Effector CD4-positive, alpha-beta T cell (primary cell): Measurements from ENCODE around the gene SPNS2. TPM values are rescaled to one million over a fixed set of nuclear protein-coding genes. Genes with fewer than 3 reads are reported as not detected.

Source experiments
- DNase-seq: peaks from one replicate; pipeline ENCODE4 v3.0.0-alpha.2; 2020
- total RNA-seq: gene quantifications from one replicate; lab custom pipeline; 2026; lab: John Stamatoyannopoulos, UW

The SPNS2 gene, protein sequence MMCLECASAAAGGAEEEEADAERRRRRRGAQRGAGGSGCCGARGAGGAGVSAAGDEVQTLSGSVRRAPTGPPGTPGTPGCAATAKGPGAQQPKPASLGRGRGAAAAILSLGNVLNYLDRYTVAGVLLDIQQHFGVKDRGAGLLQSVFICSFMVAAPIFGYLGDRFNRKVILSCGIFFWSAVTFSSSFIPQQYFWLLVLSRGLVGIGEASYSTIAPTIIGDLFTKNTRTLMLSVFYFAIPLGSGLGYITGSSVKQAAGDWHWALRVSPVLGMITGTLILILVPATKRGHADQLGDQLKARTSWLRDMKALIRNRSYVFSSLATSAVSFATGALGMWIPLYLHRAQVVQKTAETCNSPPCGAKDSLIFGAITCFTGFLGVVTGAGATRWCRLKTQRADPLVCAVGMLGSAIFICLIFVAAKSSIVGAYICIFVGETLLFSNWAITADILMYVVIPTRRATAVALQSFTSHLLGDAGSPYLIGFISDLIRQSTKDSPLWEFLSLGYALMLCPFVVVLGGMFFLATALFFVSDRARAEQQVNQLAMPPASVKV
- not detected for total RNA-seq

DNA sequence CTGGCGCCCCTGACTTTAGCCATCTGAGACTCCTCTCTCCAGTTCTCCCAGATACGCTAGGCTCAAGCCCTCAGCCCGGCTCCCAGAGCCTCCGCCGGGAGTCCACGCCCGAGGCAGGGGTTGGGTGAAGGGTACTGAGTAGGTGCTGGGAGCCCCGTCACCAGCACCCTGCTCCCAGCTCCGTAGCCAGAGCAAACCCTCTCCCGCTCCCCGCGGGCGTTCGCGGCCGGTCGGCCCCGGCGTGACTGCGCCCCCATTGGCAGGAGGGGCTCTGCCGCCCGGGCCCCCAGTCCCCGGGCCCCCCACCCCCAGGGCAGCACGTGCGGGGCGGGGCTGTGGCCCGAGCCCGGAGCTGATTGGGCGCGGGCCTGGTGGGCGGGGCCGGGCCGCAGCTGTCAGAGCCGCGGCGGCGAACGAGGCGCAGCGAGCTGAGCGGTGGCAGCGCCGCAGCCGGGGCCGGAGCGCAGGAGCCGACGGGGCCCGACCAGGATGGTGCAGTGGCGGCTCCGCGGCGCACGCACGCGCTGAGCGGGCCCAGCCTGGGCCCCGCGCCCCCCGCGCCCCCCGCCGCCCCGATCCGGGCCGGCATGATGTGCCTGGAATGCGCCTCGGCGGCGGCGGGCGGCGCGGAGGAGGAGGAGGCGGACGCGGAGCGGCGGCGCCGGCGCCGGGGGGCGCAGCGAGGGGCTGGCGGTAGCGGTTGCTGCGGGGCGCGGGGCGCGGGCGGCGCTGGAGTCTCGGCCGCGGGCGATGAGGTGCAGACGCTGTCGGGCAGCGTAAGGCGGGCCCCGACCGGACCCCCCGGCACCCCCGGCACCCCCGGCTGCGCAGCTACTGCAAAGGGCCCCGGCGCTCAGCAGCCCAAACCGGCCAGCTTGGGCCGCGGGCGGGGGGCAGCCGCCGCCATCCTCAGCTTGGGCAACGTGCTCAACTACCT, at the start of gene SPNS2:
SPNS2 (plus strand) TSS at position 421 of the 937 bp plus-strand sequence; CDS start at position 588, 167 bp downstream.
- peak; percentile 22 for DNase-seq

DNA sequence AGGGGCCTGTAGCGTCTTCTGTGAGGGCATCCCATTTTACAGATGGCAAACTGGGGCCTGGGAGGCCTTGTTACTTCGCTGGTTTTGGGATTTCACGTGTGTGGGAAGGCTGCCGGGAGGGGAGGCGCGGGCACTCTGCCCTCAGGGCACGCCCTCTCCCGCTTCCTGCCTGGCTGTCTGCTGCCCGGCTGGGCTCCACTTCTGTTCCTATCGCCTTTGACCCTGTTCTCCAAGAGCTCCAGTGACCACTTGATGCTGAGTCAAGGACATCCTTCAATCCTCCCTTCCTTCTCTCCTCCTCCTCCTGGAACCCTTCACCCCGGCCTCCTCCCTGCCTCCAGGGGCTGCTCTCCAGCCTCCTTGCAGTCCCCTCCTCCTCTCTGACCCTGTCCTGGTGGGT, 48.9 kb upstream of the SPNS2 start:
- no peak for DNase-seq

DNA sequence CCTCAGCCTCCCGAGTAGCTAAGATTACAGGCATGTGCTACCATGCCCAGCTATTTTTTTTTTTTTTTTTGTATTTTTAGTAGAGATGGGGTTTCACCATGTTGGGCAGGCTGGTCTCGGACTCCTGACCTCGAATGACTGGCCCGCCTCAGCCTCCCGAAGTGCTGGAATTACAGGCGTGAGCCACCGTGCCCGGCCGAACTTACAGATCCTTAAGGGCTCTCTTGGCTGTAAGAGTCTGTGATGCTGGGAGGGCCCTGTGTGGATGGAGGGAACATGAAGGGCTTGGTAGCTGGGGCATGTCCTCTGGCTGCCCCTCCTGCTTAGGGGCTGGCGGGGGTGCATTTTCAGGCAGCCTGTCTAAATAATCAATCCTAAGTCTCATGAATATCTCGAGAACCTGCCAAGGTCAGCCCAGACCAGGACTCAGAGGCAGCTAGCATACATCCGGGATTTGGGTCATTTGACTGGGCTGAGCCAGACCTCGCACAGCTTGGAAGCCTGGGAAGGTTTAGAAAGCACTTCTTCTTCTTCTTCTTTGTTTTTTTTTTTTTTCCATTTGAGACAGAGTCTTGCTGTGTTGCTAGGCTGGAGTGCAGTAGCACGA, 47.9 kb upstream of the SPNS2 start:
- DNase-seq: no peak

DNA sequence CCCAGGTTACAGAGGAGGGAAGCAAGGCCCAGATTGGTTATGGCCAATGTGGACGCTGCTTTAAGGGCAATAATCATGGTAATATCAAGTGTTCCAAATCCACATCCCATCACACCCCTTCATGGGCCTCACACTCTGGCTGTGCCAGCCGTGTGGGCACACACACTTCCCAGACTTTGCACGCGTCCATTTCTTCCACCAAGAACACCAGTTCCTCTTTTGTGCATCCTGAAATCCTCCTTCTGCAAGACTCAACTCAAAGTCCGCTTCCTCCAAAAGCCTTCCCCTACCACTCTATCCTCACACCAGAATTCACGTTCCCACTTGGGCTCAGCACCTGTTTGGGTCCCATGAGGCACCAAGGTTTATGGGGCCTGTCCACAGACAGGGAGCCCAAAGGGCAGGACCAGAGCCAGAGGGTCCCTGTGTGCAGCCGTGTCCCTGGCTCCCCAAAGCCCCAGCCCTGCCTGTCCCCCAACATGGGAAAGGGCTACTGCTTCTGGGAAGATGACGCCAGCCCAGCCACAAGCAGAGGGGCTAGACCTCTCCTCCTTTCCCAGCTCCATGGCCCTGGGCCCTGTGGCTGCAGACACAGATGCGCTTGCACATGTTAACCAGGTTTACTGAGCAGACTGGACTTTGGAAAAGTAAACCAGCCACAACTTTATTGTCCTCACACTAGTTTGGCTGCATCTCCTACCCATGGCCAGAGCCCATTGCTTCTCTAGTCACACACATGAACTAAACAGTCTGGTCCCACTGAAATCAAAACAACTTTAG, 44.7 kb upstream of the SPNS2 start:
- no peak for DNase-seq

DNA sequence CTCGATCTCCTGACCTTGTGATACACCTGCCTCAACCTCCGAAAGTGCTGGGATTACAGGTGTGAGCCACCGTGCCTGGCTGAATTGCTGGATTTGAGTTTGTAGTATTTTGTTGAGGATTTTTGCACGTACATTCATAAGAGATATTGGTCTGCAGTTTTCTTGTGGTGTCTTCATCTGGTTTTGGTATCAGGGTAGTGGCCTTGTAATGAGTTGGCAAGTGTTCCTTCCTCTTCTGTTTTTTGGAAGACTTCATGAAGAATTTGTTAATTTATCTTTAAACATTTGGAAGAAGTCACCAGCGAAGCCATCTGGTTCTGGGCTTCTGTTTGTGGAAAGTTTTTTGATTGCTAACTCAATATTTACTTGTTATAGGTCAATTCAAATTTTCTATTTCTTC, 38.0 kb upstream of the SPNS2 start:
- DNase-seq: no peak

DNA sequence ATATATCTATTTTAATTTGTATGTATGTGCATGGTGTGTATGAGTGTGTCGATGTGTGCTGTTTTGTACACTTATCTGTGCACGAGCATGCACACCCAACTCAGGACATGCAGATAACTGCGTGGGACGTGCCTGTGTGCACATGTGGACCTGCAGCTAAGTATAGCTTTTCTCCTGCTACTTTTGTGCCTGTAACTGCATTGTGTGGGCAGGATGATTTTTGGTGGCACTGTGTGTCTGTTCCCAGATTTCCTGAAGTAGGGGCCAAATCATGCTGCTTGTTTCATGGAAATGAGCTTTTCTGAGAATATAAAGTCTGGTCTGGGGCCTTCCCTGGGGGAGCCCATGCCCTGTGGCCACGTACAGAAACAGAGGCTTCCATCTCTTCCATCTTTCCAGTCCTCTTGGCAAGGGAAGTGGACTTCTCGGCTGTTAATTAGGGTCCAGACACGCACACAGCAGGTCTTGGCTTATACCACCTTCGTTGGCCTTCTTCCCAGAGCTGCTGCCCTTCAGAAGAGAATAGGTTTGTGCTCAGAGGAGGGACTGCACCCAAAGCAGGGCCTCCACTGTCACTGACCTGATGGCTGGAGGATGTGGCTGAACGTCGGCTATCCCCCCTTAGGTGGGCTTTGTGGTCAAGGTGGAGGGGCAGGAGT, 34.7 kb upstream of the SPNS2 start:
- no peak for DNase-seq

DNA sequence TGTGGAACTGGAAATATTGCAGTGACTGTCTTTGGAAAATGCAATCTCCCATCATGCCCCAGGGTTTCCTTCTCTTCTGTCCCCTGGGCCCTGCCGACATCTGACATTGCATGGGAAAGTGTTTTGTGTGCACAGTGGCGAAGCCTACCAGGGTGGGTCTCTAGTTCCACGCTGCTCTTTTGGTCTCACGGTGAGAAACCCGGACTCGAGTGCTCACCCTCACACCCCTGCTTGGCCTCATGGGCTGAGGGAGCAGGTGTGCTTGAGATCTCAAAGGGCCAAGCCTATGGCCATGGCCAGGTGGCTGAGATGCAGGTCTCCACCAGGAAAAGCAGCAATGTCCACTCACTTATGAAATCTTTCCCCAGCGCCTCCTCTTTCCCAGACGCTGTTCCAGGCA, 32.9 kb upstream of the SPNS2 start:
- DNase-seq: no peak

DNA sequence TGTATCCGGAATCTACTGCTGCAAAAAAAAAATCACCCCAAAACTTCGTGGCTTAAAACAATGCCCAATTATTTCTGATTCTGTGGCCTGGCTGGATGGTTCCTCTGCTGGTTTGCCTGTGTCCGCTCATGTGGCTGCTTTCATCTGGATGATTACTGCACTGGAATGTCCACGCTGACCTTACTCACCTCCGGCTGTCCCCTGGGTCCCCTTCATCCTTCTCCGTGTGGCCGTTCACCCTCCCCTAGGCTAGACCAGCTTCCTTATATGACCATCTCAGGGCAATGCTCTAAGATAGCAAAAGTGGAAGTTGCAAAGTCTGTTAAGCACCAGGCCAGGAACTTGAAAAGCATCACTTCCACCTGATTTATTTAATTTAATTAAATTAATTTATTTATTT, 31.4 kb upstream of the SPNS2 start:
- DNase-seq: no peak

DNA sequence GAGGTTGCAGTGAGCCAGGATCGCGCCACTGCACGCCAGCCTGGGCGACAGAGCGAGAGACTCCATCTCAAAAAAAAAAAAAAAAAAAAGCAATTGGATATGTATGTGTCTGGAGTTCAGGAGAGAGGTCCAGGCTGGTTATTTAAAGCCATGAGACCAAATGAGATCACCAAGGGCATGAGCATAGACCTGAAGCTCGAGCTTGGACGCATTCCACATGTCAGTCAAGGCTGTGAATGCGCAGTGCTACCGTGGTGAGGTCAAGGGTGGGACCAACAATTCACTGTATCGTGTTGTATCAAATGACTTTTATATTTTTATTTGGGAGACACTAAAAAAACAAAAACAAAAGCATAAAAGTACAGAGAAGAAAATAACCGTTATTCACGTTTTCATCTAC, 29.1 kb upstream of the SPNS2 start:
- DNase-seq: no peak

DNA sequence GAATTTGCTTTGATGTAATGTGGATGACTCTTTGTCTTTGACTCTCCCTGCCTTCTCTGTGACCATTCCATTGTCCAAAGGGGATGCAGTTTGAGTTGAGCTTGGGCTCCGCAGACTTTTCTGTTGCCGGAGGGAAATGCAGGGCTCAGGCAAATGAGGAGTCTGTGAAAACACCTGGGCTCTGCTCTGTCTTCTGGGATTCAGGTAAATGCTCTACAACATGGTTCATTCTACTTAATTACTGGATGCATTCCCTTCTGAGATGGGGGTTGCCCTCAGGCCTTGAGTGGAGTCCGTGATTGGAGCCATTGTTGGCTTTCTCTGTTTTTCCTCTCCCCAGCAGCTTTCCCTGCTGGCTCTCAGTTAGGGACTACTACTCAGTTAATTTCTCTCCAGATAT, 26.4 kb upstream of the SPNS2 start:
- DNase-seq: no peak

DNA sequence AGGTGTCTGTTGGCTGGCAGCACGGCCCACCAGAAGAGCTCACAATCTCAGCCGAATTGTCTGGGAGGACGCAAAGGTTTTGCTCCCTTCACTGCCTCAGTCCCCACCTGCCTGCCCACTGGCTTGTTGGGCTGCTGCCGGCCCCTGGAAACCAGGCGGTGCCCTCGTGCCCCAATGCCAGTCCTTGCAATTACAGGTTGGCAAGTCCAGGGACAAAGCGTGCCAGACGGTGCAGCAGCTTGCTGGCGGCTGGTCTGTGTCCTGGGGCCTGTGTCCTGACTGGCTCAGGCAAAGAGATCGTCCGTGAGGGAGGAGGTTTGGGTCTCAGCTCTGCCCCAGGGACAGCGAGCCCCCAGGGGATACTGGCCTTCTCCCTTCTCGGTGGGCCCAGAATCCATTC, 24.6 kb upstream of the SPNS2 start:
- DNase-seq: no peak

DNA sequence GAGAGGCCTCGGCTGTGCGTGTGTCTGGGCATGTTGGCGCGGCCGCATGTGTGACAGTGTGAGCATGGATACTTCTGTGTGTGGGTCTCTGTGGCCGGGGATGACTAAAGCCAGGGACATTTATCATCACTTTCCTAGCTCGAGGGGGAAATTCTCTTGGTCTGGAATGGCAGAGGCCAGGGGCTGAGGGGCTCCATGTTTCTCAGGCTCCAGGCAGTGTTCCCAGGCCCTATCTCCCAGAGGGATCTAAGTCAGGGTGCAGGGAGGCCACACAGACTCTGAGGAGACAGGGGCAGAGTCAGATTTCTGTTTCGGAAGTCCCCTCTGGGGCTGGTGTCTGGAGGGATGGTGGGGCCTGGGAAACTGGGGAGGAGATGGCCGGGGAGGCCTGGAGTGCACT, 23.7 kb upstream of the SPNS2 start:
- DNase-seq: no peak

DNA sequence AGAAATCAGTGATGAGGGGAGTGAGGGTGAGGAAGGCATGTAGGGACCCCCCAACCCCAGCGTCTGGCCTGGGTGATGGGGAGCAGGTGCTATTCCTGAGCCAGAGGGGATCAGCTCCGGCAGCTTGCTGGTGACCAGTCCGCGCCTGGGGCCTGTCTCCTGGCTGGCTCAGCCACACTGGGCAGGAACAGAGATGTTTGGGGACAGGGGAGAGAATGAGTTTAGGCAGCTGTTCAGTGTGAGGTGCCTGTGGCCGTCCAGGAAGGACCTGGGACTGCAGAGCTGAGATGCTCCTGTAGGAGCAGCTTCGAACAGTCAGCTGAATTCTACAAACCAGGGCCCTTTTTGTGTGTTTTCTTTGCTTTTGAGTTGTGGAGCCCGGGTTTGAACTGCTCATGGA, 23.2 kb upstream of the SPNS2 start:
- DNase-seq: no peak

DNA sequence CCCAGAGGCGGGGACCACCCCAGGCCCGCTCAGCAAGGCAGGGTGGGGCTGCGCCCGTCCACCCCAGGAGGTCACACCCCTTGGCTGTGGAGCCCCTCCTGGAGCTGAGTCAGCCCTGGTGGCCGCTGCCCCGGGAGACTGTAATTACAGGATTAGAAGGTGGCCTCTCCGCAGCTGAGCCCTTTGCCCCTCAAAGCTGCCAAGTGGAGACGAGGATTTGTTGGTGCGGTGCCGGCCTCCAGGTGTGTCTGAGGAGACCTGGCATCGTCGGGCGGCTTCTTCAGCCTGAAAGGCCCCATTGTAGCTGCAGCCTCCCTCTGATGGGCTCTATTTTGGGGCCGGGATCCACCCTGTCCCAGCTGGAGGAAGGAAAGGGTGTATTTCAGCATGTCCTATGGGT, 22.7 kb upstream of the SPNS2 start:
- DNase-seq: no peak

DNA sequence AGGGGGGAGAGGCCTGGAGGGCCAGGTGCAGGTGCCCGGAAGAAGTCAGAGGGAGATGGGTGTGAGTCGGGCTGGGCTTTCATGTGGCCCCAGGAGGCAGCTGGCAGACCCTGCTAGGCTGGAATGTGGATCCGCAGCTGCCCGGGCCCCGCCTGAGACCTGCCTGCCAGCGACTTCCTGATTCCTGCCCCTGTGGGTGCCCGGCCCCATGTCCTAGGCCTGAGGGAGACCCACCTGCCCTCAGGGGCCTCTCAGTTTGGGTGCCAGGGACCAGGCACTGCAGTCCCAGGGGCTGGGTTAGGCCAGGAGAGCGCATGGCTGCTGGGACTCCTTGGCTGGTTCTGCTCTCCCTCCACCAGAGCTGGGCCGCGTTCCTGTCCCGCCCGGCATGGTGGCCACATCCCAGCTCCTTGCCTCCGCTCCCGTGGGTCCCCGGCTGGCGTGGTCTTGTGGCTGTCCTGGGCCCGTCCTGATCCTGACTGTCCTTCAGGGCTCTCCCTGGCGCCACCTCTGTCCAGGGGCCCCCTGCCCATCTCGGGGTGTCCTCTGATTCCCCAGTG, 22.1 kb upstream of the SPNS2 start:
- no peak for DNase-seq

DNA sequence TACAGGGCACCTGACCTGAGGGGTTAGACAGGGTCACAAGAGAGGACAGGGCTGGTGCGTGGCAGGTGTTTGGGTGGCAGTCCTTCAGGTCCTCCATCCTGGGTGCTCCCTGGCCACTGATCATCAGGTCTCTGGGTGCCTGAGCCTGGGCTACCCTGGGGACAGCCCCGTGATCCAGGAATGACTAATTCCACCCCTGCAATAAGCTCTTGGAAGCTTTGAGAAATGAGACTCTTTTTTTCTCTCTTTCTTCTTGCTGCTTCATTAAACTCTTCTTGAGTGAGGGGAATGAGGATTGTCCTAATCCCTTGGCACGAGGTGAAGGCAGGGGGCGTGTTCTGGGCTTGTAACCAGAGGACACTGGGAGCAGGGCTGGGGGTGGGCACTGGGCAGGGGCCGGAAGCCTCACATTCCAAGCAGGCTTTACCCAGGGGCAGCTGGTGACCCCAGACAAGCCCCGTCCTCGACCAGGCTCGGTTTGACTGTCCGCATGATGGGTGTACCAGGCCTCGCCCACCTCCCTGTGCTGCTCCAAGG, 21.4 kb upstream of the SPNS2 start:
- DNase-seq: no peak

DNA sequence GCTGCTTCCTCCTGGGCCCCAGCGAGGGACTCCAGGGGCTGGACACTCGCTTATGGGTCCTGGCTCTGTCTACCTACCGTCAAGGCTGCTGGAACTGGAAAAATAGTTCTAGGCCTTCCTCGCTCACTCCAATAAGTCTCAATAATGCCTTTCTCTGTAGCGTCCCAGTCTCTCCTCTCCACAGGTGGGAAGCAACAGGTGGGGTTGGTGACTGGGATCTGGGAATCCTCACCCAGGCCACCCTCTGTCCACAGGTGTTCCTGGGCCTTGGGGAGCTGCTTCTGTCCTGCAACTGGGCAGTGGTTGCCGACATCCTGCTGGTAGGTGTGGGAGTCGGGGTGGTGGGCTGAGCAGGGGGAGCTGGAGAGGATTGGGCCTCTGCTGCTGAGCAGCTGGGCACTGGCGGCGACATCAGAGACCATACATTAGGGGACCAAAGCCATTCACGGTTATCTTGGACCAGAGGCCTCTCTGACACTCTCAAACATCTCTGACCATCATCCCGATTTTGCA, 20.3 kb upstream of the SPNS2 start:
- no peak for DNase-seq

DNA sequence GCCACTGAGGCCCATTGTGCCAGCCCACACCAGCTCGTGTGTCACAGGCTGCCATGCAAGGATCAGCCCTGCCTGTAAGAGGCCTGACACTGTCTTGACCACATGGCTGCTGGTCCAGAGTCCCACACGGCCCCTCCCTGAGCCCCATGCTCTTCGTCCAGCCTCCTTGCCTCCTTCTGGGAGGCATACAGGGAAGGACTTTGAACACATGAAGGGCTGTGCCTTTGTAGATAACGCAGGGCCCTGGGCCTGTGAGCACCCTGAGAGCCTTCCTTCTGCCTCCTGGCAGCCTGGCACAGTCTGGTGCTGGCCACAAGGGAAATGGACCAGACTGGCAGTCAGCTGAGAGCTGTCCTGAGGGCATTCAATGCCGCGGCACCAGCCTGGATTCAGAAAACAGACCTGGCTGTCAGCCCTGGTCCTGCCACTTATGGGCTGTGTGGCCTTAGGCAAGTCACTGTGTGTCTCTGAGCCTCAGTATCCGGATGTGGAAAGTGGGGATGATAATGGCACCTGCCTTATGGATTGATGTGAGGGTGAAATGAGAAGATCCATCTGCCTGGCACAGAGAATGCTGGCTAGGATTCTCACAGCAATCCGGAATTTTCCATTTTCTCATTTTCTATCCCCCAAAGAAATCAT, 19.2 kb upstream of the SPNS2 start:
- DNase-seq: no peak

DNA sequence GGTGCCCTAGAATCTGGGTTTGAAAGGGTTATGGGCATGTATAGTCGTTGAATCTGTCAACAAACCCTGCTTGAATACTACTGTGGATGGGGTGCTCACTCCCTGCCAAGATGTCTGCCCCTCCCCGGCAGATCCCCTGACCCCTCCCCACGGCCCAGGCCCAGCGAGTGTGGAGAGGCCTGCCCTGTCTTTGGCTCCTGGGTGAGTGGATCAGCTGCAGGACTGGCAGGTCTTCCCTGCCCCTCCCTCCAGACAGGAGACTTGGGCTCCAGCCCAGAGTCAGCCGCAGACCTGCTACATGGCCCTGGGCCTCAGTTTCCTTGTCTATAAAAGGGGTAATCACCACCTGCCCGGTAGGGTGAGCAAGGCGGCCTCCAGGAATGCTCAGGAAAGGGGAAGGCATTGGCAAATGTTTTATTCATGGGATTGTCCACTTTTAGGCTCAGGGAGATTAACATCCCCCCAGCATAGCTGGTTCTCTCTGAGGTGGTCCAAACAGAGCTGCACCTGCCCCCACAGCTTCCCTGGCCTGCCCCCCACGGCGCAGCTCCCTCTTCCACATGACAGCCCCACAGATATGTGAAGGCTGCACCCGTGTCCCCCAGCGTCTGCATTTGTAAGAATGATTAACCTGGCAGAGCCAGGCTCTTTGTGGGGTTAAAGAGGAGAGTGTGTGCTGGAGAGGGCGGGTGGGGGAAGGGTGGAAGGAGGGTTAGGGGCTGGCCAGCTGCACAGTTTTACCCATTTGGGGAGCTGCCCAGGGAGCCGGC, 18.5 kb upstream of the SPNS2 start:
- DNase-seq: no peak
